Measurements from ENCODE around the gene CTDP1.
"Not testable (repeated sequence)": the region's sequence is repeated elsewhere in the genome, so short reads cannot be mapped to it uniquely, and the experiment has no call there.

The CTDP1 gene

DNA sequence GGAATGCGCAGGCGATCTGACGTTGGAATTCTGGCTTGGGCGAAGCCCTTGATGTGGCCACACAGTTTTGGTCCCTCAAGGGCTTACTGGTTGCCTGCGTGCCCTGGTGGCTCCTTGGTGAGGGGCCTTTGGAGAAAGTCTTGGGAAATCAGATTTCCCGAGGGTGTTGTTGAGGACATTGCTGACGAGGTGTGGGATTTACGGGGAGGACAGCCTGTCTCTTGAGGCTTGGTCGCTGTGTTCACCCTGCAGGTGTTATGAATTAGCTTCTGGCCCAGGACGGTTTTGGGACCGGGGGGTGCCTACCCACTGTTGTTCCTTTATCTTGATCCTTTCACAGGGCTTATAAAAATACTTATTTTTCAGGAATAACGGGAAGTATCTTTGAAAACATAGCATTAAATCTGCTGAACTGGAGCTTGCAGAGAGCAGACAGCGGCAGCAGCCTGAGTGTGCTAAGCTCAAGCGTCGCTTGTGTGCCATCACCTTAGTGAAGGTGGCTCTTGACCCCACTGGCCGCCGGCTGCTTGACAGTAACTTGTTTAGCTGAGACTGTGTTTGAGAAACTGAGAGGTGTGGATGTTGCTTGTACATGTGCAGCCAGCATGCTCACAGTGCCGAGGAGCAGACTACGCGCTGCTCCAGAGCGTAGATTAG is 4.2 kb downstream of the CTDP1 start:
- no peak for DNase-seq

DNA sequence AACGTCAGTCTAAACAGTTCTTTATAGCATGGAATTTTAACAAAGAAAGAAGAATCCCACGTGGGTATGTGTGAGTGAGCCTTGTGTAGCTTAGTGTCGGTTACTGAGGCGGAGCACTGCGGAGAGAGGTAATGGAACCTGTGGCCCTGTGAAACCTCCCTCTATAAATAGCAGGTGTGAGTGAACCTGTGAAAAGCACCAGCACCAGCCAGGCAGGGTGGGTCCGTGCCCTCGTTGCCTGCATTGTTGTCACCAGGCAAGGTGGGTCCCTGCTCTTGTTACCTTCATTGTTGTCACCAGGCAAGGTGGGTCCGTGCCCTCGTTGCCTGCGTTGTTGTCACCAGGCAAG is 4.7 kb downstream of the CTDP1 start:
- DNase-seq = no peak

DNA sequence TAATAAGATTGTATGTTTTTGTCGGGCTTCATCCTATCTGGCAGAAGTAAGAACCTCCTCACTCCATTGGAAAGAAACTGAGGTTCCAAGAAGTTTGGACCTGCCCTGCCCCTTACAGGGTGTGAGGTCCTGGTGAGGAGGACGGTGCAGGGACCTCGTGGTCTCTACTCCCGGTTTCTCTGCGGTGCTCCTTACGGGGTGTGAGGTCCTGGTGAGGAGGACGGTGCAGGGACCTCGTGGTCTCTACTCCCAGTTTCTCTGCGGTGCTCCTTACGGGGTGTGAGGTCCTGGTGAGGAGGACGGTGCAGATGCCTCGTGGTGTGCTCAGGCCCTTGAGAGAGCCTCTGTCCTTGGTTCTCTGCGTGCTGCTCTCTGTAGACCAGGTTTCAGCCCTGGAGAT is 5.2 kb downstream of the CTDP1 start:
- no peak for DNase-seq

DNA sequence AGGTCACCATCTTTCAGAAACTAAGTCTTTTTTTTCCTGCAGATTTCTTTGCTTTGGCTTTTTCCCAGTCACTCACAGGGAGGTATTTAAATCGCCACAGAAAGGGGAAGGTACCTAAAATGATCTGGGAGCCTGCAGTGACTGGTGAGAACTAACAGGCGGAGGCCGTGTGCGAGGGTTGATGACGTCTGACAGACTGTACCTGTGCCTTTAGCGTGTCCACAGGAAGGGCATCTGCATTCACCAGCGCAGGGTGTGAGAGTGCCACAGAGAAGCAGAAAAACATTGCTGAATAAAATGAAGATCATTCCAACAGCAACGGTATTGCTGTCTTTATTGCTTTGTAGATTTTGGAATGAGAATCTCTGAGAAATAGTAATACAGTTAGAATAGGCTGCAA is 5.7 kb downstream of the CTDP1 start:
- no peak for DNase-seq

DNA sequence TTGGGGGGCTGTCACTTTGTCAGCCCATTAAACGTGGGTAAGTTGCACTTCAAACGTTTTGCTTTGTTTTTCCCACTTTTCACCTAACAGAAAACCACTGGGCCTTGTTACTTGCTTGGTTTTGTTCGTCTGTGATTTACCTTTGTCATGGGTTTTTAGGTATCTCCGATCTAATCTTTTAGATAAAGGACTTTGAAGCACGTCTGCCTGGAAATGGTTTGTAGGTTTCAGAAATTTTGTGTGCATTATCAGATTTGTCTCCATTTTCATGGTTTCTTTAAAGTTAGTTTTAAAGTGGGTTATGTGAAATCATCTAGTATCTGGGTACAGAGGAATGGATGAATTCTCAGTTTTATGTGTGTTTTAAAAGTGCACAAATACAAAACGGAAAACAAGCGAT is 6.4 kb downstream of the CTDP1 start:
- DNase-seq = no peak

DNA sequence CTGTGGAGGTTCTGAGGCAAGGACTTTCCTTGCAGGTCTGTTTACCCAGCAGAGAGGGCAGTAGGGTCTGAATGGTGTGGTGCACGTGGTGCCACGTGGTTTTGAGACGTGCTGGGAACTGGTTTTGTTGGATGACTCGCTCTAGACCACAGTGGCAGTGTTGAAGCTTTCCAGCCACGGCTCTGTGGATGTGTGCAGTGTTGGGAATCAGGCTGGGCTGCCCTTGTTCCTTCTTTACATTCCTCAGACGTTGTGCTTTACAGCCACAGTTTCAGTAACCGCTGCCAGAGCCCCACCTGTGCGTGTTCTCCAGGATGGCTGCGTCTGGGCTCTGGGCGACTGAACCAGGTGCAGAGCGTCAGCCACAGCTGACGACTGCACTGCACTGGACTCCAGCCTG is 8.2 kb downstream of the CTDP1 start:
- DNase-seq = no peak

DNA sequence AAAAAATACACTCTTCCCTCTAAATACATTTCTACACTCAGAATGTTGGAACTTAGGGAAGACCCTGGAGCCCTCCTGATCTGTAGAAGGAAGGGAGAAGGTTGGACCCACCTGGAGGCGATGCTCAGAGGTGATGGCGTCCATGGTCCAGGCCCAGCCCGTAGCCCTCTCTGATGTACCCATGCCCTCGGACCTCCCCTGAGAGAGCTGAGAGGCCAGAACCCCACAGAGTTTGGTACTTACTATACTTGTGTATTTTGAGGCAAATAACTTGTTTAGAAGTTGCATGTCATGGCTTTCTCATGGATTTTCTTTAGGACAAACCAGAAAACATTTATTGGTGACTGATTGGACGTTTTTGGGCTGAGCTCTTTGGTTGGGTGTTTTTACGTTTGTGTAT is 10.5 kb downstream of the CTDP1 start:
- DNase-seq = no peak

DNA sequence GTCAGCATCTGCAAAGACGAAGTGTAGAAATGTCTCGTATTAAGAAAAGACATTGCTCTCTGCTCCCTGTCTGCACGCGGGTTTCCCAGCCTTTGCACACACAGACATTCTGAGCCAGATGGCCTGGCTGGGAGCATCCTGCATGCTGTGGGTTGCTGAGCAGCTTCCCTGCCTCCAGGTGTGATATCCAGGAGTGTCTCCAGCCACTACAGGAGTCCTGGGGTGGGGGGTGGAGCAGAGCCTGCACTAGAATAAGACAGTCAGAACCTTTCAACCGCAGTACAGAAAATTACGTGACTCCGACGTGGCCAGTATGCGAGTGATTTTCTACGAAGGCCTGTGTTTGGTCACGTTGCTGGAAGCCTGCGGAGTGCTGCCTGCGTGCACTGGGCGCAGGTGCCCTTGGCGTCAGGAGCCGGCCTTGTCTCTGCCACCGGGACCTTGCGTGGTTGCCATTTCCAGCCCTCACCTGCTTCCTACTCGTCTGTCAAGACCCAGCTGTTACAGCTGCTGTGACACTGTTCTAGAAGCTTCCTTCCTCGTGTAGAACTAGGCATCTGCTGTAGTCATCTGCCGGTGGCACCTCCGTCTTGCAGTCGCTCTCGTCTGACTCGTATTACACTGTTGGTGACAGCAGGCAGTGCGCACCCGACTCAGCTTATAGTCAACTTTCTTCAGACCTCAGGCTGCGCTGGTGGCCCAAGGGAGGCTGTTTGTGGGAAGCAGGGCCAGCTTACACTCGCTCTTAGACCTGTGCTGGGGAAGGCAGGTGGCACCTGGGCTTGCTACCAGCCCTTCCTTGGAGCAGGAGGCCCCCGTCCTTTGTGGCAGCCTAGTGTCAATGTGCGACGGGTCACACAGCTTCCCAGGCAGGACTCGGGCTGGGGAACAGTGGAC is 11.2 kb downstream of the CTDP1 start:
- no peak for DNase-seq

DNA sequence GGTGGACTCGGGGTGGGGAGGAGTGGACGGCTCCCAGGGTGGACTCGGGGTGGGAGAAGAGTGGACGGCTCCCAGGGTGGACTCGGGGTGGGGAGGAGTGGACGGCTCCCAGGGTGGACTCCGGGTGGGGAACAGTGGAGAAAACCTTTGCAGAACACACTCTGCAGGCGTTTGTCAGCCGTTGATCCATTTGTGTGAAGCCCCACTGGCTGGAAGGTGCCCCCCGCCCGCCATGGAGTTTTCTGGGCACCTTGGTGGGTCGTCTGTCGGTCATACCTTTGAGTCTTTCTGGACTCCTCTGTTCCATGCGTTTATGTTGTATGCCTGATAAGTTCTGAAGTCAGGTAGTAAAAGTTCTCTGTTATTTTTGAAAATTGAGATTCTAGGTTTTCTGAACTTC is 12.5 kb downstream of the CTDP1 start:
- DNase-seq = no peak

DNA sequence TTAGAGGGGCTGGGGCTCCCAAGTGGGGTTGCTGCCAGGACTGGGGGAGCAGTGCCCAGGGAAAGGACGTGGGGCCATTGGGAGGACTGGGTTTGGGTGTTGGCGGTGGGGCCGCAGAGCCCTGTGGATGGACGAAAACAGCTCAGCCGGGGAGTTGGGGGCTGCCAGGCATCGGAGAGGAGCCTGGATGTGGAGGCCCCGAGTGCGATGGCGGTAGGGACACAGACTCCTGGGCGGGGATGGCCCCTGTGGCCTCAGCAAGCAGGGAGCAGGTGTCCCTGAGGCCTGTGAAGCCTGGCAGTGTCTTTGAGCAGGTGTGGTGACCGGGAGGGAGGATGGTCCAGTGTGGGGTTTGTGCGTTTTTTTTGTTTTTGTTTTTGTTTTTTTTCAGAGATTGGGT is 13.3 kb downstream of the CTDP1 start:
- DNase-seq = no peak

DNA sequence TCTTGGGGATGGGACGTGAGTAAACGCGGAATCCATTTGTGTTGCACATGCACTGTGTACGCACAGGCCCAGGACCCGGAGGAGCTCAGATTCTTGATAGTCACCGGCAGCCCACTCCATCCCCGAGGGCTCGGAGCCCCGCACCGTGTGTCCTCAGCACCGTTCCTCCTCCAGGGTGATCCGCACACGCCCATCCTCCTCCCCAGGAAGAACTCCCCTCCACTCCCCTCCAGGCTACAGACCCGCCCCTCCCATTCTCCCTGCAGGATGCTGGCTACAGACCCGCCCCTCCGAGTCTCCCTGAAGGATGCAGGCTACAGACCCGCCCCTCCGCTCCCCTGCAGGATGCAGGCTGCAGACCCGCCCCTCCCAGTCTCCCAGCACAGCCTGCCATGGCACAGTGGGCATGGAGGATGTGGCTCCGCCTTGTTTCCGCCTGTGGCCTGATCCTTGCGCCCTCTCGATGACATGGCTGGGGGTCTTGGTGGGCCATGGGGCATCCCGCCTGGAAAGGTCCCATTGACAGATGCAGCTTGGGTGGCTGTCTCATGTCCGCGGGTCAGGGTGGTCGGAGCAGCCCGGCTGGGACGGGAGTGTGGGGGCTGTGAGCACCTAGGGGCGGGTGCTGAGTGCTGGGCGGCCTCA is 14.1 kb downstream of the CTDP1 start:
- DNase-seq = no peak

DNA sequence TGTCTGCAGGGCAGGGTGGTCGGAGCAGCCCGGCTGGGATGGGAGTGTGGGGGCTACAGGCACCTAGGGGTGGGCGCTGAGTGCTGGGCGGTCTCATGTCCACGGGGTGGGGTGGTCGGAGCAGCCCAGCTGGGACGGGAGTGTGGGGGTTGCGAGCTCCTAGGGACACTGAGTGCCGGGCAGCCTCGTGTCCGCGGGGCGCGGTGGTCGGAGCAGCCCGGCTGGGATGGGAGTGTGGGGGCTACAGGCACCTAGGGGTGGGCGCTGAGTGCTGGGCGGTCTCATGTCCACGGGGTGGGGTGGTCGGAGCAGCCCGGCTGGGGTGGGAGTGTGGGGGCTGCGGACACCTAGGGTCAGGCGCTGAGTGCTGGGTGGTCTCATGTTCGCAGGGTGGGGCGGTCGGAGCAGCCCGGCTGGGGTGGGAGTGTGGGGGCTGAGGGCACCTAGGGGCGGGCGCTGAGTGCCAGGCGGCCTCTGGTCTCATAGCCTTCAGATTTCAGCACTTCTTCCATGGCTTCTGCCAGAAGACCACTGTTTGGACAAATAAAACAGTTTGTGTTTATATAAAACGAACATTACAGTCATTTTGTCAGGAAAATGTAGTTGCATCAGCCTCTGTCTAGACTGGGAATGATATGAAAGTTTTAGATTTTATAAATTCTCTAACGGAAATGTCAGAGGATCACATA is 14.7 kb downstream of the CTDP1 start:
- not testable (repeated sequence) for DNase-seq

DNA sequence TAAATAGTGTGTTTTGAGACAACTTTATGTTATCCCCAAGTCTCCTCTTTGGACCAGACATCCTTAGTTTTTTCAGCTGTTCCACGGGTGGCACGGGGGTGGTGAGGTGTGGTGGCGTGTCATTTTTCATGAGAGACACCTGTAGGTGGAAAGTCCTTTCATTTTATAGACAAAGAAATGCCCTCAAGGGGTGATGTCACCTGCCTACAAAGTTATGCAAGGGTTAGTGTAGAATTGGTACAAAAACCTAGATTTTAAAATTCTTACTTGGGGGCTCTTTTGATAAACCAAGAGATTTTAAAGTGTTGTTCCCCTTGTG is 15.3 kb downstream of the CTDP1 start:
- no peak for DNase-seq

DNA sequence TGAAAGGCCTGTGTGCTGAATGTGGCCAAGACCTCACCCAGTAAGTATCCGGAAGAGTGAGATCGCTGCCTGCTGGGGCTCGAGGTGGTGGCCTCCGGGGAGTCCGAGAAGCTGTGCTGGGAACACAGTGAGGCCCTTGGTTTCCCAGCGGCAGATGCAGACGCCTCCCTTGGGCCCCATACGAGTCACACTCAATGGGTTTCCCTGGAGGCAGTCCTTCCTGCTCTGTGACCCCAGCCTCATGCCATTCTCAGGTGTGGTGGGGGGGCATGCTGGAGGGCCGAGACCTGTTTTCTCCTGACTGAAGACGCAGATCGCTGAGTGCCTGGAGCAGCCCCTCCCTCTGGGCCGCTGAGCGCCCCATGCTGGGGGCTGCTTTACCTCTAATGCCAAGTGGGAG is 15.7 kb downstream of the CTDP1 start:
- DNase-seq = no peak

DNA sequence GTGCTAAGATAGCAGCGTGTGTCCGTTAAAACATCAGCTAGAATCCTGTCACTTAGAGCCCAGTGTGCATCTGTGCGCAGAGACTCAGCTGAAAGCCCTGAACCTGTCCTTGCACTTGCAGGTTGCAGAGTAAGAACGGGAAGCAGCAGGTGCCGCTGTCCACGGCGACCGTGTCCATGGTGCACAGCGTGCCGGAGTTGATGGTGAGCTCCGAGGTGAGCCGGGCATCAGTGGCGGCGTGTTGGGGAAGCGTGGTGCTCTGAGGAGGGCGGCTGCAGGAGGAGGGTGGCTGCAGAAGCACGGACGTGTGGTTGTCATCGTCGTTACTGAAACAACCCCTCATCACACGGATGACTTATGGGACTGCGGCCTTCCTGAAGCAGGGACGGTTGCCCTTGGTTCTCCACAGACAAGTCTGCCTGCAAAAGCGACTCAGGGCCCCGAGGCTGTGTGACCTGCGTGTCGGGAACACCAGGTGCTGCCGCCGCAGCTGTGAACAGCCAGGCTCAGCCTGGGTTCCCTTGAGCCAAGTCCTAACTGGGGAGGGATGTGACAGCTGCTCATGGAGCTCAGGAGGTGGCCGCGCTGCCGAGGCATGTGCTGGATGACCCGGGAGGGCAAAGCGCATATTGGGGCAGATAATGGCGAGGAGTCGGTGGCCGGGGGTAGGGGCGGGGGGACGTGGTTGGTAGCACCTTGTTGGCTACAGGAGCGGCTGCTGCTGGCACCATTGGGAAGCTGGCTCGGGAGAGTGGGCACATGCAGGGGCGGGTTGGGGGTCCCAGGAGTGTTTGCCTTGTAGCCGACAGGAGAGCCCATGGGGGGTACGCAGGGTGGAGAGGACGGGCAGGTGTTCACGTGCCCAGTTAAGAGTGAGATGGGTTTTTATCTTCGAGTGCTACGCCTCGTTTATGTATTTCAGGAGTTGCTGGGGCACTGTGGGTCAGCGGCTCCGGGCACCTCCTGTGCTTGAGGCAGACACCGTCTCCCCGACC is 16.6 kb downstream of the CTDP1 start:
- DNase-seq = no peak

DNA sequence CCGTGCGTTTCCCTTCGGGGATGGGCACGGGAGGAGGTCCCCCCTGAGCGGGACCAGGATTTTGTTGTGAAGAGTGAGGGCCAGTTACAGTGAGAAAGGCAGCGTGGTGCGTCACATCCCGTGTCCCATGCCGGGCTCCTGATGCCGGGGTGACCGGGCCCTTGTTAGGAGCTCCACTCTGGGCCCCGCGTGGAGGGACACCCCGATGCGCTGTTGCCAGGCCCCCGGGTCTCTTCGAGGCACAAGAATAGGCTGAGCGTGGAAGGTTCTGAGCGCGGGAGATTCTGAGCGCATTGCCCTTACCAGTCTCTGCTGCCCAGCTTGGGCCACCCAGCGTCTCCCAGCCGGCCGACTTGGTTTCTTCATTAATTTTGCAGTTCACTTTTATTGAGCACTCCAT is 17.6 kb downstream of the CTDP1 start:
- no peak for DNase-seq

DNA sequence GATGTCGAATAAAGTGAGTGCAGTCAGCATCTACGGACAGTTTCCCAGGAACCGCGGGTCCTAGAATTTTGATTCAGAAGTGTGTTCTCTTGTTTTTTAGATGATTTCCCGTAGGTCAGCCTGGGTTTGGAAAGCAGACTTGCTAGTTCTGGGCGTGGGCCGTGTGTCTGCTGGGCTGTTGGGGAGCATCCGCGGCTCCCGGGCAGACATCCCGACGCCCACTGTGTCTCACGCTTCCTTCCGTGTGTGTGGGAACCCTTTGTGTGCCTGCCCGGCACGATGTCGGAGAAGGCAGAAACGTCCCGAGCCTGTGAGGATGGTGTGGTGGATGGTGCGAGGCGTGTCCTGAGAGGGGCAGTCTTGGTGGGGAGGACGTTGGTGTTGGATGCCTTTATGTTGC is 18.4 kb downstream of the CTDP1 start:
- no peak for DNase-seq

DNA sequence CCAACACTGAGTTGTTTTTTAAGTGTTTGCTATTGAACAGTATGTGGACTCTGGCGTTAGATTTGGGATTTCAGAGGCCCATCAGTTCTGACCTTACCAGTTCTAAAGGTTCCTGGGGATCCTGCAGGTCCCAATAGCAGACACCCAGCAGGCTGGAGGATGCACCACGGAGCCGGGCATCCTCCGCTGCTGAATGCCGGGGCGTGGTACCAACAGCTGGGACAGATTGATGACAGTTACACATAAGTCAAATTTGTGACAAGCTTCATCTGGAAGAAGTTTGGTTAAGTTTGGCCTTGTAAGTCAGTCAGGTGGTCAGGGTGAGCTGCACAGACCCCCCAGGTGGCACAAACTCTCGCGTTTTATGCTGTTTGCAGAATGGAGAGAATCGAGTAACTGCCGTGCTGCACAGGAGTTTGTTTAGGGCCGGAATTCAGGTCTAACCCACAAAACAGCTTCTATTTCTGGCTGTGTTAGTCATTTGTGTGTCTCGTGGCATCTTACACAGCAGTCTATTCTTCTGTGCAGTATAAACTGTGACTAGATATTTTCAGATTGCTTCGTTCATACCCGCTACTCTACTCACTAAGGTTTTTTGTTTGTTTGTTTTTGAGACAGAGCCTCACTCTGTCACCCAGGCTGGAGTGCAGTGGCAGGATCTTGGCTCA is 19.2 kb downstream of the CTDP1 start:
- DNase-seq = no peak

DNA sequence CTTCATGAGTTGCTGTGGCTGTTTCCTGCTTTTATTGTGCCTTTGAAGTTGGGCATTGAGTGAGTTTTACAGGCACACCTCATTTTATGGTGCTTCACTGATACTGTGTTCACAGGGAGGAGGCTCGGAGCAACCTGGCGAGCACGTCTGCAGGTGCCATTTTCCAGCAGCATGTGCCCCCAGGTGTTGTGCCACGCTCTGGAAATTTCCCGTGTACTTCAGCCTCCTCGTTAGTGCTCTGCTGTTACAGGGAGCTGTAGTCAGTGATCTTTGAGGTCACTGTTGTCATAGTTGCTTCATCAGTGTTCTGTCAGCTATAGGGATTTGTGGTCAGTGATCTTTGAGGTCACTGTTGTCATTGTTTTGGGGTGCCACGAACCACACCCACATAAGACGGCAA is 20.1 kb downstream of the CTDP1 start:
- DNase-seq = no peak

DNA sequence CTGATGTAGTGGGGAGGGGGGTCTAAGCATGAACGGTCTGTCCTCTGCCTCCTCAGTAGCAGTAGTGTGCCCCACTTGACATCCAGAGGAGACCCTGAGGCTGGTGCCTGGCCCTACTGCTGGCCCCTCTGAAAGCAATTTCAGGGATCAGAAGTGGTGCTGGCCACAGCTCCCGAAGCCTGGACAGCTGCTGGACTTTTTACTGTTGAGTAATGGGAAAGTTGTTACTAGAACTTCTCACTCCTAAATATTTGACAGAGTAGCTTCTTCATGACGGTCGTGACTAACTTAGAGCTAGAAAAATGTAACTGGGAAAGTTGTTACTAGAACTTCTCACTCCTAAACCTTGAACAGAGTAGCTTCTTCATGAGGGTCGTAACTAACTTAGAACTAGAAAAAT is 23.3 kb downstream of the CTDP1 start:
- no peak for DNase-seq

DNA sequence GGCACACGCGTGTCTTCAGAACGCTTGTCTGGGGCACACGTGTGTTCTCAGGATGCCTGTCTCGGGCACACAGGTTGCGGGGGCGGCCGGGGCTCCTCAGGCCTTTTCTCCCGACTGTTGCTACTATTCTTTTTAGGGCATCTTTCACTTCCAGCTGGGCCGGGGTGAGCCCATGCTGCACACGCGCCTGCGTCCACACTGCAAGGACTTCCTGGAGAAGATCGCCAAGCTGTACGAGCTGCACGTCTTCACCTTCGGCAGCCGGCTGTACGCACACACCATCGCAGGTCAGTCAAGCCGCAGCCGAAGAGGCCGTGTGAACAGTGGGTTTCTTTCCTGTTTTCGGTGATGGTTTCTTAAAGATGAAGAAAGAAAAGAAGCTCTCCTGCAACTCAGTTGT is 25.0 kb downstream of the CTDP1 start:
- no peak for DNase-seq

DNA sequence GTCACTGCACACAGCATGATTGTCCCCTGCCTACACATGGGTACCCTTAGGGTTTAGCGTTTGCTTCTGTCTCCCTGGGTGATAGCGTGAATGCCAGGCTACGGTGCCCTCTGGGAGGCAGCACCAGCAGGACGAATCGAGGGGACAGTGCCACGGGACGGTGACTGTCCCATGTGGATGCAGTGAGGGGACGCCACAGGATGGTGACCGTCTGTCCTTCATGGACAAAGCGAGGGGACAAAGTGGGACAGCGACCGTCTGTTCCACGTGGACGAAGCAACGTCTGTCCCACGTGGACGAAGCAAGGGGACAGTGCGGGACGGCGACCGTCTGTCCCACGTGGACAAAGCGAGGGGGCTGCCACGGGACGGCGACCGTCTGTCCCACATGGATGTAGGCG is 25.7 kb downstream of the CTDP1 start:
- no peak for DNase-seq
